OCI-LY1 (cell line): ENCODE results near the gene HCN4.

Experiments used
- H2AFZ ChIP-seq: fragments of 200-600 bp; sonication (generic), shearing (Covaris generic); 2 replicates; pipeline ENCODE4 v1.6.0; 2014; ENCODE audit warnings: antibody characterized with exemption, mild to moderate bottlenecking, low read length
- H3F3A ChIP-seq: fragments of 200-600 bp; sonication (generic), shearing (Covaris generic); 2 replicates; pipeline ENCODE4 v1.6.0; 2014; ENCODE audit warnings: mild to moderate bottlenecking, antibody characterized with exemption, low read length, moderate library complexity; ENCODE audit not compliant: insufficient read depth
- H3K27ac ChIP-seq: fragments of 200-600 bp; sonication (generic); 2 replicates; pipeline ENCODE4 v1.5.1; 2014; ENCODE audit warnings: low read length, mixed run types, mild to moderate bottlenecking, low read depth; ENCODE audit not compliant: poor library complexity, severe bottlenecking
- H3K27me3 ChIP-seq: fragments of 200-600 bp; sonication (generic); 2 replicates; pipeline ENCODE4 v1.6.0; 2014; ENCODE audit warnings: antibody characterized with exemption, mild to moderate bottlenecking, low read length, moderate library complexity; ENCODE audit not compliant: insufficient read depth
- H3K36me3 ChIP-seq: fragments of 200-600 bp; sonication (generic); 2 replicates; pipeline ENCODE4 v1.6.1; 2014; ENCODE audit warnings: mild to moderate bottlenecking, antibody characterized with exemption, low read length, moderate library complexity, mixed read lengths; ENCODE audit not compliant: insufficient read depth
- H3K4me1 ChIP-seq: fragments of 200-600 bp; sonication (generic); 2 replicates; pipeline ENCODE4 v1.5.1; 2014; ENCODE audit warnings: mild to moderate bottlenecking, low read length, moderate library complexity; ENCODE audit not compliant: insufficient read depth, severe bottlenecking
- H3K4me2 ChIP-seq: fragments of 200-600 bp; sonication (generic), shearing (Covaris generic); 2 replicates; pipeline ENCODE4 v1.6.1; 2014; ENCODE audit warnings: low read length
- H3K4me3 ChIP-seq: fragments of 200-600 bp; sonication (generic); 2 replicates; pipeline ENCODE4 v1.5.1; 2014; ENCODE audit warnings: low read length, low read depth, mild to moderate bottlenecking, mixed read lengths; ENCODE audit not compliant: poor library complexity, severe bottlenecking
- H3K79me2 ChIP-seq: fragments of 200-600 bp; shearing (Covaris generic); 2 replicates; pipeline ENCODE4 v1.6.1; 2016; ENCODE audit warnings: mixed run types, low read length, mixed read lengths; ENCODE audit not compliant: insufficient read depth
- H3K9ac ChIP-seq: fragments of 200-600 bp; sonication (generic), shearing (Covaris generic); 2 replicates; pipeline ENCODE4 v1.6.1; 2014; ENCODE audit warnings: mild to moderate bottlenecking, low read length, mixed read lengths
- H3K9me2 ChIP-seq: fragments of 200-600 bp; sonication (generic), shearing (Covaris generic); 2 replicates; pipeline ENCODE4 v1.6.1; 2014; ENCODE audit warnings: low read depth, mild to moderate bottlenecking, low read length, mixed read lengths
- H3K9me3 ChIP-seq: fragments of 200-600 bp; shearing (Covaris generic); 2 replicates; pipeline ENCODE4 v1.6.1; 2014; ENCODE audit warnings: low read length, mixed read lengths
- H4K20me1 ChIP-seq: fragments of 200-600 bp; sonication (generic), shearing (Covaris generic); 2 replicates; pipeline ENCODE4 v1.6.0; 2016; ENCODE audit warnings: mild to moderate bottlenecking, low read length; ENCODE audit not compliant: insufficient read depth
- CTCF ChIP-seq: fragments of 200-600 bp; sonication (generic), shearing (Covaris generic); IDR thresholded peaks from 2 replicates; pipeline ENCODE4 v1.5.1; 2017; ENCODE audit warnings: mild to moderate bottlenecking, antibody characterized with exemption, low read length, moderate library complexity, mixed read lengths
- EZH2 ChIP-seq: fragments of 200-600 bp; sonication (generic), shearing (Covaris generic); IDR thresholded peaks from 2 replicates; pipeline ENCODE4 v1.8.0; 2017; ENCODE audit warnings: borderline replicate concordance, mixed run types, mild to moderate bottlenecking, antibody characterized with exemption, low read length, moderate library complexity, mixed read lengths

Gene HCN4

DNA sequence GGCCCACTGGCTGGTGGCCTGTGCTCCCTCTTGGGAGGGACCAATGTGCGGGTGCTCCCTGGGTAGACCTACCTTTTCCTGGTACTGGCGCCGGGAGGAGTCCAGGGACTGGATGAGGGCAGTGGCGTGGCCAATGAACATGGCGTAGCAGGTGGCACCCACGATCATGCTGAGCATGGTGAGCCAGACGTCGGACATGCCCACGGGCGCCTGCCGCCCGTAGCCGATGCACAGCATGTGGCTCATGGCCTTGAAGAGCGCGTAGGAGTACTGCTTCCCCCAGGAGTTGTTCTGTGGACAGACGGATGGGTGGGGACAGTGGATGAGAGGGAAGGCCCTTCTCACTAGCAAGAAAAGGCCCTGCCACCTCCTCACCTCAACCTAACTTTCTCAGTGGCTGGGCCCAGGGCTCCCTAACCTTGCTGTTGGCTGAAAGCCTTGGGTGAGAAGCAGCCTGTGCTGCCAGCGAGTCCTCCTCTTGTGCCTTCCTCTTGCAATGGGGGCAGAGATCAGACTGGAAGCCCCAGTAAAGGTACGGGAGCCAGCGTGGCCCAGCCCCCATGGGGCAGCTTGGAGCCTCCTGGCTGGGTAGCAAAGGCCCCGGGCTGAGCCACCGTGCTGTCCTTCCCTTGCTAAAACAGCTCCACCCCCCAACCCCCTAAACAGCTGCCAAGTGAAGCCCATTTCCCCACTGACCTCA lies 39.1 kb downstream of the HCN4 start:
- TF ChIP-seq CTCF (no peak), EZH2 (no peak)
- Histone ChIP-seq H3K9me3 (no peaks in the 10 kb centered on the region), H3K4me2 (no peak overlapping the region), H3K27ac (no peak overlapping the region), H3K27me3 (0 out of 2 replicates have a peak, but pooled peaks cover 3% of the 10 kb centered on the region), H3K4me1 (no peaks in the 10 kb centered on the region), H2AFZ (no peak overlapping the region), H3K36me3 (no peaks in the 10 kb centered on the region), H3F3A (no peaks in the 10 kb centered on the region), H3K9ac (no peak overlapping the region), H4K20me1 (no peaks in the 10 kb centered on the region), H3K4me3 (no peak overlapping the region), H3K9me2 (no peaks in the 10 kb centered on the region), H3K79me2 (no peaks in the 10 kb centered on the region)

DNA sequence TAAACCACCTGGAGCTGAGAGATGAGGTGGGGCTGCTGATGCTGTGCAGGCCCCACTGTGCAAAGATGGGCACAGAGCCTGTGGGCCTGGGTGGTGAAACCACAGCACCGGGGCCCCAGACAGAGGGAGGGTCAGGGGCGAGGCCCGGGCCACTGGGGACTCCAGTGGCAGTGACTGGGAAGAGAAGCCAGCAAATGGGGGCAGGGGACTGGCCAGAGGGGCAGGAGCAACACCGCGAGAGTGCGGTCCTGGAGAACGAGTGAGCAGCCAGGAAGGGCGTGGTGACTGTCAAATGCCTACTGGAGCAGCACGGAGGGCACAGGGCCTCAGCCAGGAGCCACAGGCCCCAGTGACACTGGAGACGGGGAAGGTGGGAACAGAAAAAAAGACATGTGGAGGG lies 39.8 kb downstream of the HCN4 start:
- no peaks in the 10 kb centered on the region for H4K20me1 ChIP-seq
- H2AFZ ChIP-seq, result no peak overlapping the region
- no peaks in the 10 kb centered on the region for H3K9me3 ChIP-seq
- no peak overlapping the region for H3K9ac ChIP-seq
- H3K27me3 ChIP-seq, result 0 out of 2 replicates have a peak, but pooled peaks cover 3% of the 10 kb centered on the region
- no peaks in the 10 kb centered on the region for H3K36me3 ChIP-seq
- H3K4me3 ChIP-seq, result no peak overlapping the region
- no peak overlapping the region for H3K27ac ChIP-seq
- no peak for TF ChIP-seq CTCF
- no peak for TF ChIP-seq EZH2
- no peaks in the 10 kb centered on the region for H3K4me1 ChIP-seq
- H3K79me2 ChIP-seq, result no peaks in the 10 kb centered on the region
- no peaks in the 10 kb centered on the region for H3F3A ChIP-seq
- H3K4me2 ChIP-seq, result no peak overlapping the region
- no peaks in the 10 kb centered on the region for H3K9me2 ChIP-seq

GRCh38 chr15:73328149-73328820 lies 40.5 kb downstream of the HCN4 start:
- H3K79me2 ChIP-seq, result no peaks in the 10 kb centered on the region
- H3K36me3 ChIP-seq, result no peaks in the 10 kb centered on the region
- TF ChIP-seq EZH2, result no peak
- no peak for TF ChIP-seq CTCF
- no peaks in the 10 kb centered on the region for H3K9me2 ChIP-seq
- H3F3A ChIP-seq, result no peaks in the 10 kb centered on the region
- no peak overlapping the region for H3K4me3 ChIP-seq
- H3K4me1 ChIP-seq, result no peaks in the 10 kb centered on the region
- H4K20me1 ChIP-seq, result no peaks in the 10 kb centered on the region
- no peak overlapping the region for H3K9ac ChIP-seq
- H2AFZ ChIP-seq, result no peak overlapping the region
- H3K27ac ChIP-seq, result no peak overlapping the region
- H3K4me2 ChIP-seq, result no peak overlapping the region
- 0 out of 2 replicates have a peak, but pooled peaks cover 3% of the 10 kb centered on the region for H3K27me3 ChIP-seq
- no peaks in the 10 kb centered on the region for H3K9me3 ChIP-seq
